Activated CD4-positive, alpha-beta memory T cell treated with anti-CD3 and anti-CD28 coated beads for 36 hours (primary cell): ENCODE results near the gene PGAM2. TPM values are rescaled to one million over a fixed set of nuclear protein-coding genes. Genes with fewer than 3 reads are reported as not detected.

Experiments used
- CTCF ChIA-PET: fragments of 350-600 bp; sonication (Branson Sonifier 250); formaldehyde crosslinking; loops from one replicate; lab custom pipeline; 2021; ENCODE audit warnings: antibody characterized with exemption, inconsistent platforms; lab: Charles Lee
- POLR2A ChIA-PET: fragments of 350-600 bp; sonication (Branson Sonifier 250); formaldehyde crosslinking; loops from one replicate; lab custom pipeline; 2021; ENCODE audit warnings: antibody characterized with exemption; lab: Charles Lee
- DNase-seq: peaks from one replicate; pipeline ENCODE4 v3.0.0-alpha.2; 2020
- H3K27ac Mint-ChIP-seq: one replicate; pipeline ENCODE4 v1.8.0; 2021; ENCODE audit warnings: mixed read lengths
- H3K27me3 Mint-ChIP-seq: one replicate; pipeline ENCODE4 v1.8.0; 2021; ENCODE audit warnings: mixed read lengths
- H3K36me3 Mint-ChIP-seq: one replicate; pipeline ENCODE4 v1.8.0; 2021; ENCODE audit warnings: mixed read lengths
- H3K4me1 Mint-ChIP-seq: one replicate; pipeline ENCODE4 v1.8.0; 2021; ENCODE audit warnings: low read depth, mixed read lengths
- H3K4me3 Mint-ChIP-seq: one replicate; pipeline ENCODE4 v1.8.0; 2021; ENCODE audit warnings: mild to moderate bottlenecking, mixed read lengths
- H3K9me3 Mint-ChIP-seq: one replicate; pipeline ENCODE4 v1.8.0; 2021; ENCODE audit warnings: mixed read lengths
- intact Hi-C: fragments of 100-400 bp; cut with micrococcal nuclease; formaldehyde crosslinking; loops from one replicate; pipeline ENCODE4 v1.15.1; 2023
- total RNA-seq, 2 experiments: library from RNA; stranded (reverse); gene quantifications; one replicate each; pipeline ENCODE4 v1.2.3, GENCODE V29; 2021

Gene PGAM2
- total RNA-seq, 2 experiments from 2014 or later: 0.26 to 0.27 TPM

DNA sequence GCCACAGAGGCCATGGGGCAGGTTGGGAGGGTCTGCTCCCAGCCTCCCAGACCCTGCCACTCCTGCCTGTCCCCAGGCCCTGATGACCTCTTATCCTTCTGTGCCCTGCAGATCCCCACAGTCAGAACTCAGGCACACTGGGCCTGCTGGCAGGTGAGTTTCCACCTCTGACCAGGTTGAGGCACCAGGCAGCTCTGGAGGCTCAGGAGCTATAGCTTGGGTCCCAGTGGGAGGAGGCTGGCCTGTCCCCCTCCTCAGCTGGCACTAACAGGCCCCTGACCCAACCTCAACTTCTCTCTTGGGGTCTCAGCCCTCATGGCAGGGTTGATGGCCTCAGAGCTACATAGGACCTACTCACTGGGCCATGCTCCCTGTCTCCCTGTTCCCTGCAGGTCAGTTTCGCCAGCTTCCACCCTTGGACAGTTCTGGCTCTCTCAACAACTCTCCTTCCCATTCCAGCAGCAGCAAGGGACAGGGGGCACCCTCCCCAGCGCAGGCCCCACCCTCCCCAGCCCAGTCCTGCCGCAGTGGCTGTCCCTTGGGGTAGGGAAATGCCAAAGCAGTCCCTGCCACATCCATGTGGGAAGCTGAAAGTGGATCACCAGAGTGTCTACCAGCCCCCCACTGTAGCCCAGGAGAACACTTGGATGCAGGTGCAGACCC, 36.1 kb upstream of the PGAM2 start:
- Mint-ChIP-seq H3K4me3 (no peak overlapping the region), H3K4me1 (peaks cover 20% of the 10 kb centered on the region), H3K36me3 (no peaks in the 10 kb centered on the region), H3K9me3 (no peaks in the 10 kb centered on the region), H3K27me3 (peaks cover 14% of the 10 kb centered on the region), H3K27ac (no peak overlapping the region)
- POLR2A ChIA-PET: interaction anchor here (0.6 kb wide), 1 partner anchor 20 kb away, joined by 3 read pairs; no protein-coding TSS in a partner anchor
- DNase-seq: no peak
- intact Hi-C loops: no loop called here
- CTCF ChIA-PET: no interaction called here

DNA sequence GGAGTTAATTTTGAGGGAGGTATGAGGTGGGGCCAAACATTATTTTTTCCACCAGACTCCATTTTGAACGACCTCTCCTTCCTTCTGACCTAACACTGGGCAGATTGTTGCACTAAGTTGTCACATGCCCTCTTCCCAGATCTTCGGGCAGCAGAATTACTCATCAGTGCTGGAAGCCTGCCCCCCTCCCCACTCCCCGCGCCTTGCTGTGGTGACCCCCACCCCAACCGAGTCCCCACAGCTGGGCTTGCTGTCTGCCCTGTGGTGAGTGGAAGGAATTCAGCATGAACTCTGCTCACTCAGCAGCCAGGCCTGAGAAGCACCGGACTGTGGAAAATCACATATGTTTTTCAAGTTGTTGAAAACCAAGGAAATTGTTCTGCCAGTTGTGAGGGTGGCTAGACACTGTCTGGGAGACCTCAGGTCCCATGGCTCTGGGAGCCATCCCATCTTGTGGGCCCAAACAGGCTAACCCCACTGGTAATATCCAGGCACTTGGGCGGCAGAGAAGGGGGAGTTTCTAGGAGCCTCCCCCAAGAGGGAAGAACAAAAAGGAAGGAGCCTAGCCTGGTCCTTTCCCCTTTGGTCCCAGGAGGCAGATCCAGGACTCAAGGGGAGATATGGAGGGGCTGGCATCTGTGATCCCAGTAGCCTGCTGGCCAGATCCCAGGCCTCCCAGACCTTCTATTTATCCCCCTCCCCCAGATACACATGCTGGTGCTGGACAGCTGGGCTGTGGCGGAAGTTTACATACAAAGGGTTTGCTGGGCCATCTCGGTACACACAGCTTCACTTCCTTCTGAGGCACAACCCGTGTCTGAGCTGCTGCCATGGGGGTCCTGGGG, 35.3 kb upstream of the PGAM2 start:
- Mint-ChIP-seq H3K4me3 (no peak overlapping the region), H3K4me1 (peaks cover 20% of the 10 kb centered on the region), H3K36me3 (no peaks in the 10 kb centered on the region), H3K27me3 (peaks cover 11% of the 10 kb centered on the region), H3K27ac (no peak overlapping the region), H3K9me3 (no peaks in the 10 kb centered on the region)
- DNase-seq: no peak
- intact Hi-C loops: no loop called here
- CTCF ChIA-PET: no interaction called here
- POLR2A ChIA-PET: no interaction called here

GRCh38 chr7:44099669-44100068, 34.3 kb upstream of the PGAM2 start:
- CTCF ChIA-PET: no interaction called here

GRCh38 chr7:44098092-44099068, 33.0 kb upstream of the PGAM2 start:
- no peaks in the 10 kb centered on the region for H3K9me3 Mint-ChIP-seq
- peaks cover 13% of the 10 kb centered on the region for H3K4me1 Mint-ChIP-seq
- H3K27me3 Mint-ChIP-seq: peaks cover 5% of the 10 kb centered on the region
- no peak overlapping the region for H3K27ac Mint-ChIP-seq
- ChIA-PET POLR2A (interaction anchor here (0.9 kb wide), 1 partner anchor 53 kb away, joined by 4 read pairs; no protein-coding TSS in a partner anchor), CTCF (interaction anchor here (0.6 to 1.1 kb wide), 2 partner anchors 28 to 78 kb away, joined by 3 to 4 read pairs; no protein-coding TSS in a partner anchor)
- no peak overlapping the region for H3K4me3 Mint-ChIP-seq
- intact Hi-C loops: no loop called here
- no peaks in the 10 kb centered on the region for H3K36me3 Mint-ChIP-seq
- no peak for DNase-seq

More at GRCh38 chr7:44099669-44100068, 34.3 kb upstream of the PGAM2 start:
- intact Hi-C loops: no loop called here
- H3K4me3 Mint-ChIP-seq: no peak overlapping the region
- peaks cover 5% of the 10 kb centered on the region for H3K27me3 Mint-ChIP-seq
- H3K36me3 Mint-ChIP-seq: no peaks in the 10 kb centered on the region
- no peak for DNase-seq
- POLR2A ChIA-PET: no interaction called here
- H3K27ac Mint-ChIP-seq: no peak overlapping the region
- H3K4me1 Mint-ChIP-seq: peaks cover 15% of the 10 kb centered on the region
- no peaks in the 10 kb centered on the region for H3K9me3 Mint-ChIP-seq

DNA sequence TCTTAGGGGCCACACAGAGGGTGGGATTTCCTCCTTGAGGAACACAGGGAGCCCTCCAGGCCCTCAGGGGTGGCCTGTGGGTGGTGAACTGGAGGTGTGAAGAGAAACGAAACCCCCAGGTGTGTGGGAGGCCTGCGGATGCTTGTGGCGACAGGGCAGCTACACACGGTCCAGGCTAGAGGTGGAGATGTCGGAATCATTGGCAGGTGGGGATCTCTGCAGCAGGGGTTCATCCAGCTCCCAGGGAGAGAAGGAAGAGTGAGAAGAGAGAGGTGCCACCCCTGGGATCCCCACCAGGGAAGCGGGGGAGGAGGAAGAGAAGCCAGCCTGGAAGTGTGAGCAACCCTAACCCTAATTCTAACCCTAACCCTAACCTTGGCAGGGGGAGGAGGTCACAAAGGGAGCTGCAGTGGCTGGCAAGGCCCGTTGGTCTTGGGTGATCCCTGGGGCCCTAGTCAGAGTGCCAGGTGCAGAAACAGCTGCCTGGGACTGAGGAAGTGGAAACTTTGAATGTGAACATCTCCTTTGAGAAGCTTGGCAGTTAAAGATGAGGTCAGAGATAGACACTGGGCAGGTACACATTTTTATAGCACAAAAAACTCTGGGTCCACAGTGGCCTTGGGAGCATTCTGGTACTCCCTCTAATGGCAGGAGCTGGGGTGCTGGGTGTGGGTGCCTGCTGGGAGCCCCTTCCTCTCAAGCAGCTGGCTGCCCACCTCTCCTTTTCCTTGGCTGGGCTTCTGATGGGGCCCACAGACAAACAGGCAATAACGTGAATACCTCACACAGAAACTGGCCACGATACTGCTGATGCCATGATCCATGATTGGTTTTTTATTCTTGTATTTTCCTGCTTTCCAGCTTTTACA, 31.9 kb upstream of the PGAM2 start:
- Mint-ChIP-seq H3K4me1 (peaks cover 12% of the 10 kb centered on the region), H3K4me3 (no peak overlapping the region), H3K36me3 (no peaks in the 10 kb centered on the region), H3K27me3 (peaks cover 2% of the 10 kb centered on the region), H3K9me3 (no peaks in the 10 kb centered on the region), H3K27ac (no peak overlapping the region)
- peak; percentile 54 for DNase-seq
- CTCF ChIA-PET: no interaction called here
- POLR2A ChIA-PET: interaction anchor here (0.9 to 1.0 kb wide), 2 partner anchors 13 to 52 kb away, joined by 3 to 4 read pairs; no protein-coding TSS in a partner anchor
- intact Hi-C loops: loop anchor here (1.0 kb wide), 1 partner anchor 15 kb away; the partner anchor contains the start of gene POLM

GRCh38 chr7:44096326-44096881, 31.0 kb upstream of the PGAM2 start:
- POLR2A ChIA-PET: interaction anchor here (1.0 kb wide), 1 partner anchor 14 kb away, joined by 3 read pairs; no protein-coding TSS in a partner anchor

GRCh38 chr7:44095781-44096180, 30.4 kb upstream of the PGAM2 start:
- CTCF ChIA-PET: no interaction called here
- Mint-ChIP-seq H3K36me3 (no peaks in the 10 kb centered on the region), H3K27ac (no peak overlapping the region), H3K27me3 (no peaks in the 10 kb centered on the region), H3K4me3 (no peak overlapping the region), H3K9me3 (no peaks in the 10 kb centered on the region), H3K4me1 (peaks cover 12% of the 10 kb centered on the region)
- POLR2A ChIA-PET: no interaction called here
- DNase-seq: no peak
- intact Hi-C loops: no loop called here

More at GRCh38 chr7:44096326-44096881, 31.0 kb upstream of the PGAM2 start:
- H3K27ac Mint-ChIP-seq: peak overlapping the region; percentile 12
- no peaks in the 10 kb centered on the region for H3K9me3 Mint-ChIP-seq
- no peaks in the 10 kb centered on the region for H3K27me3 Mint-ChIP-seq
- no peak for DNase-seq
- intact Hi-C loops: no loop called here
- H3K4me1 Mint-ChIP-seq: peaks cover 12% of the 10 kb centered on the region
- no peaks in the 10 kb centered on the region for H3K36me3 Mint-ChIP-seq
- no peak overlapping the region for H3K4me3 Mint-ChIP-seq
- CTCF ChIA-PET: no interaction called here

DNA sequence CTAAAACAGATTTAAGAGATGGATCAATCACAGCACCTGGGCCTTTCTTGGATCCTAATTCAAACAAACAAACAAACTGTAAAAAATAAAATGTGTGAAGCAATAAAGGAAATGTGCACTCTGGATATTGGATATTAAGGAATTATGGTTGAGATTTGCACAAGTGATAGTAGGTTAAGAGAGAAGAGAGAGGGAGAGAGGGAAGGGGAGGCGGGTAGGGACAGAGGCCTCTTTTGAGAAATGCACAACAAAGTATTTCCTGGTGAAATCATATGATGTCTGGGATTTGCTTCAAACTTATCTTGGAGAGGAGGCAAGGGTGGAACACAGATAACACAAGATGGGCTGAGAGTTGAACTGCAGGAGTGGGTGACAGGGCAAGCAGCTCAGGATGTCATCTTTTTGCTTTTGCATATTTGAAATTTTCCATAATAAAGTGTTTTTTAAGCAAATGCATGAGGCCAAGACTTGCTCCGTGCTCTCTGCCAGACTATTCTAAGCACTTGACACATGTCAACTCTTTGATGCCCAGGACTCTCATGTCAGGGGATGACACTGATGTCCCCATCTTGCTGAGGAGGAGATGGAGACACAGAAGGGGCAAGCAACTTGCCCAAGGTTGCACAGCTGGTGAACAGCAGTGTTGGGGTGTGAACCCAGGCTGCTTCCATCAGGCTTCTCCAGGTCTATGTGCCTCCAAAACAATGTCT, 29.7 kb upstream of the PGAM2 start:
- intact Hi-C loops: no loop called here
- ChIA-PET POLR2A (no interaction called here), CTCF (no interaction called here)
- no peak for DNase-seq
- H3K27me3 Mint-ChIP-seq: no peaks in the 10 kb centered on the region
- H3K36me3 Mint-ChIP-seq: no peaks in the 10 kb centered on the region
- peaks cover 12% of the 10 kb centered on the region for H3K4me1 Mint-ChIP-seq
- no peak overlapping the region for H3K27ac Mint-ChIP-seq
- no peaks in the 10 kb centered on the region for H3K9me3 Mint-ChIP-seq
- no peak overlapping the region for H3K4me3 Mint-ChIP-seq

GRCh38 chr7:44094365-44094764, 29.0 kb upstream of the PGAM2 start:
- intact Hi-C loops: no loop called here
- DNase-seq: no peak
- POLR2A ChIA-PET: no interaction called here
- H3K4me3 Mint-ChIP-seq: no peak overlapping the region
- no peak overlapping the region for H3K27ac Mint-ChIP-seq
- H3K36me3 Mint-ChIP-seq: no peaks in the 10 kb centered on the region
- CTCF ChIA-PET: no interaction called here
- peaks cover 12% of the 10 kb centered on the region for H3K4me1 Mint-ChIP-seq
- H3K9me3 Mint-ChIP-seq: no peaks in the 10 kb centered on the region
- H3K27me3 Mint-ChIP-seq: no peaks in the 10 kb centered on the region

DNA sequence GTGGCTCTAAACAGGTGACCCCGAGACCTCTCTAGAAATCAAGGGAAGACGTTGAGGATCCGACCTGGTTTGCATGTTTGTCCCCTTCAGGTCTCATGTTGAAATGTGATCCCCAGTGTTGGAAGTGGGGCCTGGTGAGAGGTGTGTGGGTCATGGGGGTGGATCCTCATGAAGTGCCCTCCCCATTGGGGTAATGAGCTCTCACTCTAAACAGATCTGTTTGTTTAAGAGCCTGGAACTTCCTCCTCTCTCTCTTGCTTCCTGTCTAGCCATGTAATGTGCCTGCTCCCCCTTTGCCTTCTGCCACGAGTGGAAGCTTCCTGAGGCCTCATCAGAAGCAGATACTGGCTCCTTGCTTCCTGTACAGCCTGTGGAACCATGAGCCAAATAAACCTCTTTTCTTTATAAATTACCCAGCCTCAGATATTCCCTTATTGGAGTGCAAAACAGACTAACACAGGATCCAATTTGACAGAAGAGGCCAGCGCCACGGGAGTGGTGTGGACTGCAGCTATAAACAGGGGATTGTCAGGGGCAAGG, 27.8 kb upstream of the PGAM2 start:
- POLR2A ChIA-PET: no interaction called here

More for the DNA sequence above, 27.8 kb upstream of the PGAM2 start:
- peaks cover 12% of the 10 kb centered on the region for H3K4me1 Mint-ChIP-seq
- DNase-seq: no peak
- CTCF ChIA-PET: no interaction called here
- no peaks in the 10 kb centered on the region for H3K36me3 Mint-ChIP-seq
- intact Hi-C loops: no loop called here
- no peaks in the 10 kb centered on the region for H3K27me3 Mint-ChIP-seq
- H3K4me3 Mint-ChIP-seq: no peak overlapping the region
- H3K27ac Mint-ChIP-seq: no peak overlapping the region
- H3K9me3 Mint-ChIP-seq: no peaks in the 10 kb centered on the region
